HG03442 (cell line): ENCODE measurements around the gene WDR81.
"Not testable (repeated sequence)": the region's sequence is repeated elsewhere in the genome, so short reads cannot be mapped to it uniquely, and the experiment has no call there.

ENCODE experiments used
- ATAC-seq: cut with Tn5 transposase; IDR thresholded peaks from one replicate; pipeline ENCODE4 v1.9.1; 2021; ENCODE audit warnings: mild to moderate bottlenecking, moderate library complexity; ENCODE audit not compliant: unreplicated experiment

The WDR81 gene

GRCh38 chr17:1724351-1724868 is at the start of gene WDR81:
Gene WDR81 (plus strand): TSS chr17:1724704. CDS start chr17:1724960, 256 bp downstream.
- peak; percentile 58 for ATAC-seq

GRCh38 chr17:1676401-1676800 is 48.1 kb upstream of the WDR81 start:
- ATAC-seq = no peak

GRCh38 chr17:1683459-1683858 is 41.0 kb upstream of the WDR81 start:
- ATAC-seq = no peak

- peak; percentile 98 for ATAC-seq
These were observed 39.9 kb upstream of the WDR81 start, which contains the start of gene PRPF8 for GRCh38 chr17:1684378-1685189. Gene PRPF8 (minus strand): TSS chr17:1684867. CDS start chr17:1684571, 296 bp downstream.

GRCh38 chr17:1686086-1686485 is 38.4 kb upstream of the WDR81 start:
- no peak for ATAC-seq

- not testable (repeated sequence) for ATAC-seq
These were observed 36.1 kb upstream of the WDR81 start for GRCh38 chr17:1688405-1688804.

GRCh38 chr17:1690544-1691221 is 33.8 kb upstream of the WDR81 start:
- no peak for ATAC-seq

- no peak for ATAC-seq
These were observed 31.2 kb upstream of the WDR81 start for GRCh38 chr17:1693339-1693738.

- no peak for ATAC-seq
These were observed 29.1 kb upstream of the WDR81 start for GRCh38 chr17:1695365-1695764.

GRCh38 chr17:1697681-1698080 is 26.8 kb upstream of the WDR81 start:
- ATAC-seq = no peak

GRCh38 chr17:1699891-1700290 is 24.6 kb upstream of the WDR81 start:
- not testable (repeated sequence) for ATAC-seq

- ATAC-seq = no peak
These were observed 21.4 kb upstream of the WDR81 start for GRCh38 chr17:1703063-1703462.

- no peak for ATAC-seq
These were observed 19.5 kb upstream of the WDR81 start for GRCh38 chr17:1705004-1705403.

GRCh38 chr17:1707107-1707506 is 17.4 kb upstream of the WDR81 start:
- no peak for ATAC-seq

- not testable (repeated sequence) for ATAC-seq
These were observed 15.6 kb upstream of the WDR81 start for GRCh38 chr17:1708791-1709346.

GRCh38 chr17:1709403-1709951 is 15.0 kb upstream of the WDR81 start:
- no peak for ATAC-seq

GRCh38 chr17:1709971-1710806 is 14.3 kb upstream of the WDR81 start, which contains the start of gene TLCD2:
Gene TLCD2 (minus strand): TSS chr17:1710377. CDS start chr17:1710242, 135 bp downstream.
- no peak for ATAC-seq

- no peak for ATAC-seq
These were observed 13.5 kb upstream of the WDR81 start for GRCh38 chr17:1710807-1711553.

GRCh38 chr17:1711804-1712203 is 12.7 kb upstream of the WDR81 start:
- no peak for ATAC-seq

GRCh38 chr17:1712271-1712670 is 12.2 kb upstream of the WDR81 start:
- ATAC-seq = no peak
